ENCODE measurements around the gene LDB3. TPM values are rescaled to one million over a fixed set of nuclear protein-coding genes. Genes with fewer than 3 reads are reported as not detected.

Gene LDB3
- polyA plus RNA-seq, 2 of the 4 experiments (the other 2 are of a cell fraction) = 0.13 TPM

- FAIRE-seq = no peak
- ChIA-PET POLR2A (no interaction called here), CTCF (interaction anchor here (0.6 to 2.0 kb wide), 8 partner anchors 9 to 224 kb away, joined by 3 to 6 read pairs (median 3); no protein-coding TSS in a partner anchor)
These were observed 47.0 kb downstream of the LDB3 start for GRCh38 chr10:86715156-86715795.

GRCh38 chr10:86715836-86716235, 47.5 kb downstream of the LDB3 start:
- Histone ChIP-seq H3K27ac (no peak overlapping the region), H3K4me2 (no peak overlapping the region), H3K4me3 (no peak overlapping the region), H3K4me1 (peaks cover 6% of the 10 kb centered on the region; the same call in 2 of the 3 replicates), H3K9me3 (no peaks in the 10 kb centered on the region)
- ChIA-PET POLR2A (no interaction called here), CTCF (interaction anchor here (0.6 to 2.0 kb wide), 5 partner anchors 8 to 223 kb away, joined by 3 to 6 read pairs (median 3); no protein-coding TSS in a partner anchor)
- no peak for ATAC-seq
- no peak for DNase-seq (ENCODE audit: low read depth in 1 of 2, low spot score in 1 of 2)
- 85% methylated on average over 1 of the region's 5 CpGs for WGBS (ENCODE audit: missing lambda C conversion rate)
- TF ChIP-seq SREBF2 (IDR thresholded peaks at IDR 0.05) (no peak), HES2 (IDR thresholded peaks at IDR 0.05) (no peak), JUNB (IDR thresholded peaks at IDR 0.05) (no peak), MAFK (IDR thresholded peaks at IDR 0.05; ENCODE audit: partially characterized antibody) (no peak), CBX8 (IDR thresholded peaks at IDR 0.05) (no peak), NFE2L2 (conservative IDR thresholded peaks at IDR 0.05; ENCODE audit: low read length) (no peak), BCL3 (IDR thresholded peaks at IDR 0.05) (no peak), SMC3 (IDR thresholded peaks at IDR 0.05) (no peak), CHD4 (IDR thresholded peaks at IDR 0.05; ENCODE audit: borderline replicate concordance) (no peak), ZNF302 (CRISPR knock-in tag; IDR thresholded peaks at IDR 0.05) (no peak)
- FAIRE-seq = no peak

More at GRCh38 chr10:86715156-86715795, 47.0 kb downstream of the LDB3 start:
- no peak for DNase-seq (ENCODE audit: low read depth in 1 of 2, low spot score in 1 of 2)
- Histone ChIP-seq H3K4me2 (no peak overlapping the region), H3K4me3 (no peak overlapping the region), H3K4me1 (peaks cover 11% of the 10 kb centered on the region; the same call in 2 of the 3 replicates), H3K9me3 (no peaks in the 10 kb centered on the region), H3K27ac (no peak overlapping the region)
- 63% methylated on average over 6 of the region's 6 CpGs for WGBS (ENCODE audit: missing lambda C conversion rate)
- no peak for TF ChIP-seq MAFK (IDR thresholded peaks at IDR 0.05; ENCODE audit: partially characterized antibody)
- no peak for ATAC-seq

- no peak overlapping the region for H3K27ac ChIP-seq
- FAIRE-seq = no peak
- CTCF ChIA-PET = no interaction called here
- no peak for DNase-seq (ENCODE audit: low read depth in 1 of 2, low spot score in 1 of 2)
- H3K4me3 ChIP-seq = no peak overlapping the region
- 0 out of 3 replicates have a peak, but pooled peaks cover 5% of the 10 kb centered on the region for H3K4me1 ChIP-seq
- no peak for ATAC-seq
- 76% methylated on average over 8 of the region's 13 CpGs for WGBS (ENCODE audit: missing lambda C conversion rate)
- TF ChIP-seq CHD2 (IDR thresholded peaks at IDR 0.05; ENCODE audit: low read length, partially characterized antibody) (no peak), CBX2 (IDR thresholded peaks at IDR 0.05; ENCODE audit: borderline replicate concordance, low read depth) (no peak), BCL3 (IDR thresholded peaks at IDR 0.05) (no peak), NPAS2 (CRISPR knock-in tag; IDR thresholded peaks at IDR 0.05; ENCODE audit: borderline replicate concordance) (no peak)
- H3K4me2 ChIP-seq = no peak overlapping the region
- H3K9me3 ChIP-seq = no peaks in the 10 kb centered on the region
- POLR2A ChIA-PET = no interaction called here
These were observed 48.2 kb downstream of the LDB3 start for GRCh38 chr10:86716466-86716865.

- Histone ChIP-seq H3K4me3 (no peak overlapping the region), H3K4me1 (no peaks in the 10 kb centered on the region), H3K4me2 (no peak overlapping the region), H3K9me3 (no peaks in the 10 kb centered on the region), H3K27ac (no peak overlapping the region)
- CTCF ChIA-PET = interaction anchor here (1.0 to 1.3 kb wide), 2 partner anchors 9 to 15 kb away, joined by 3 read pairs; no protein-coding TSS in a partner anchor
- 78% methylated on average over 8 of the region's 8 CpGs for WGBS (ENCODE audit: missing lambda C conversion rate)
- FAIRE-seq (no peak), DNase-seq (ENCODE audit: low read depth in 1 of 2, low spot score in 1 of 2) (no peak), ATAC-seq (no peak)
- POLR2A ChIA-PET = interaction anchor here (0.6 kb wide), 1 partner anchor 64 kb away, joined by 6 read pairs; no protein-coding TSS in a partner anchor
- TF ChIP-seq RNF2 (IDR thresholded peaks at IDR 0.05; ENCODE audit: borderline replicate concordance, low read depth) (no peak), MAFK (IDR thresholded peaks at IDR 0.05; ENCODE audit: partially characterized antibody) (no peak), HEYL (CRISPR knock-in tag; IDR thresholded peaks at IDR 0.05) (no peak), HOXB5 (CRISPR knock-in tag; IDR thresholded peaks at IDR 0.05) (no peak), MYC (IDR thresholded peaks at IDR 0.05; ENCODE audit: borderline replicate concordance, low read length) (no peak), REST (IDR thresholded peaks at IDR 0.05) (no peak), ZSCAN20 (CRISPR knock-in tag; IDR thresholded peaks at IDR 0.05) (no peak), JUNB (IDR thresholded peaks at IDR 0.05) (no peak), SREBF2 (IDR thresholded peaks at IDR 0.05) (no peak), EHMT2 (IDR thresholded peaks at IDR 0.05; ENCODE audit: low read depth) (no peak), KDM5A (IDR thresholded peaks at IDR 0.05) (no peak), CBX8 (IDR thresholded peaks at IDR 0.05) (no peak), CBX2 (IDR thresholded peaks at IDR 0.05; ENCODE audit: borderline replicate concordance, low read depth) (no peak), CEBPB (IDR thresholded peaks at IDR 0.05) (no peak)
These were observed 50.2 kb downstream of the LDB3 start for GRCh38 chr10:86718556-86718955.

All from A549 (cell line).